SK-N-SH (cell line): ENCODE measurements around the gene SSTR4.

Experiments
- CTCF ChIP-seq: fragments of 200-600 bp; sonication (generic); IDR thresholded peaks from 2 replicates; pipeline ENCODE4 v1.6.1; 2017; ENCODE audit warnings: antibody characterized with exemption, mild to moderate bottlenecking, moderate library complexity
- EP300 ChIP-seq, 2 experiments: IDR thresholded peaks; 2 replicates each; pipeline versions ENCODE4 v1.4.0 to v1.6.1; 2012; ENCODE audit warnings: borderline replicate concordance in 1 of 2, low read depth in 1 of 2, low read length in 1 of 2
- JUND ChIP-seq: IDR thresholded peaks from 2 replicates; pipeline ENCODE4 v1.4.0; 2012
- MEF2A ChIP-seq: IDR thresholded peaks from 2 replicates; pipeline ENCODE4 v1.4.0; 2012; ENCODE audit warnings: low read depth, borderline replicate concordance
- NFIC ChIP-seq: IDR thresholded peaks from 2 replicates; pipeline ENCODE4 v1.4.0; 2012; ENCODE audit warnings: borderline replicate concordance
- POLR2AphosphoS5 ChIP-seq: IDR thresholded peaks from 2 replicates; pipeline ENCODE4 v1.6.1; 2012; ENCODE audit warnings: low read depth, low read length
- RAD21 ChIP-seq: IDR thresholded peaks from 2 replicates; pipeline ENCODE4 v1.6.1; 2012; ENCODE audit warnings: mild to moderate bottlenecking, low read length
- SIN3A ChIP-seq: IDR thresholded peaks from 2 replicates; pipeline ENCODE4 v1.6.1; 2012; ENCODE audit warnings: low read depth, mild to moderate bottlenecking, low read length, moderate library complexity, borderline replicate concordance
- TAF1 ChIP-seq: IDR thresholded peaks from 2 replicates; pipeline ENCODE4 v1.6.1; 2012; ENCODE audit warnings: low read depth, mild to moderate bottlenecking, low read length, moderate library complexity, borderline replicate concordance
- ZBTB33 ChIP-seq: IDR thresholded peaks from 2 replicates; pipeline ENCODE4 v1.4.0; 2012; ENCODE audit warnings: low read depth, borderline replicate concordance

- TF ChIP-seq POLR2AphosphoS5 (no peak), SIN3A (no peak), ZBTB33 (no peak), CTCF (no peak), TAF1 (no peak), JUND (no peak), MEF2A (no peak), RAD21 (no peak), EP300 (IDR thresholded peaks at IDR 0.05; ENCODE audit: borderline replicate concordance in 1 of 2, low read depth in 1 of 2, low read length in 1 of 2) (no peak), NFIC (no peak)
These were observed 30.4 kb downstream of the SSTR4 start for GRCh38 chr20:23065266-23066201.
